ENCODE results near the gene ANOS1. TPM values are rescaled to one million over a fixed set of nuclear protein-coding genes. Genes with fewer than 3 reads are reported as not detected.
"Not testable (repeated sequence)": the region's sequence is repeated elsewhere in the genome, so short reads cannot be mapped to it uniquely, and the experiment has no call there.

ANOS1 gene, protein sequence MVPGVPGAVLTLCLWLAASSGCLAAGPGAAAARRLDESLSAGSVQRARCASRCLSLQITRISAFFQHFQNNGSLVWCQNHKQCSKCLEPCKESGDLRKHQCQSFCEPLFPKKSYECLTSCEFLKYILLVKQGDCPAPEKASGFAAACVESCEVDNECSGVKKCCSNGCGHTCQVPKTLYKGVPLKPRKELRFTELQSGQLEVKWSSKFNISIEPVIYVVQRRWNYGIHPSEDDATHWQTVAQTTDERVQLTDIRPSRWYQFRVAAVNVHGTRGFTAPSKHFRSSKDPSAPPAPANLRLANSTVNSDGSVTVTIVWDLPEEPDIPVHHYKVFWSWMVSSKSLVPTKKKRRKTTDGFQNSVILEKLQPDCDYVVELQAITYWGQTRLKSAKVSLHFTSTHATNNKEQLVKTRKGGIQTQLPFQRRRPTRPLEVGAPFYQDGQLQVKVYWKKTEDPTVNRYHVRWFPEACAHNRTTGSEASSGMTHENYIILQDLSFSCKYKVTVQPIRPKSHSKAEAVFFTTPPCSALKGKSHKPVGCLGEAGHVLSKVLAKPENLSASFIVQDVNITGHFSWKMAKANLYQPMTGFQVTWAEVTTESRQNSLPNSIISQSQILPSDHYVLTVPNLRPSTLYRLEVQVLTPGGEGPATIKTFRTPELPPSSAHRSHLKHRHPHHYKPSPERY
- 0.39 and 1.2 TPM in 2 replicates for total RNA-seq

DNA sequence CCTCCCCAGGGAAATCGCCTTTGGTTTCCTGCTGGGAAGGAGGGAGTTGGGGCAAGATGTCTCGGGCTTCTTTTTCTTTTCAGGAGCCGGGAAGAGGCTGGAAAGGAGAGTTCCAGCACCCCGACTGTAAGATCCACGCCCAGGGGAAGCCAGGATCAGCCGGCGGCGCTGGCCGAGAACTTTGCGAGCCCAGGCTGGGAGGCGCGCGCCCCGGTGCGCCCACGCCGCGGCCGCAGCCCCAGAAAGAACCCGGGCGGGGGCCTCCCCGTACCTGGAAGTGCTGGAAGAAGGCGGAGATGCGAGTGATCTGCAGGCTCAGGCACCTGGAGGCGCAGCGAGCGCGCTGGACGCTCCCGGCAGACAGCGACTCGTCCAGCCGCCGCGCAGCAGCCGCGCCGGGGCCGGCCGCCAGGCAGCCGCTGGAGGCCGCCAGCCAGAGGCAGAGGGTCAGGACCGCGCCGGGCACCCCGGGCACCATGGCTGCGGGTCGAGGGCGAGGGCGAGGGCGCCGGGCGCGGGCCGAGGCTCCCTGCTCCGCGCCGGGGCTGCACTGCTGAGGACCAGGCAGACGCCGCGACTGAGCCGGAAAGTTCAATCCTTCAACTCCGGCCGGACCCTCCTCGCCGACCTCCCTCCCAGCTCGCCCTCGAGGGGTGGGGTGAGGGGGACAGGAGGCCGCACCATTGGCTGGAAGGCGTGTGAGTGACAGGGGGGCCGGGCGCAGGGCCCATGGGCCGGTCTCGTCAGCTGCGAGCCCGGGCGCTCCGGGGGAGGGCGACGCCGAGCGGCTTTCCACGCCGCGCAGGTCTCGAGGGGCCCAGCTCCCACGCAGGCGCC lies at the start of gene ANOS1:
ANOS1 (minus strand) TSS at position 579 of the 837 bp plus-strand sequence; CDS start at position 478, 101 bp downstream.
- DNase-seq (ENCODE audit: low read depth, low spot score): no peak

DNA sequence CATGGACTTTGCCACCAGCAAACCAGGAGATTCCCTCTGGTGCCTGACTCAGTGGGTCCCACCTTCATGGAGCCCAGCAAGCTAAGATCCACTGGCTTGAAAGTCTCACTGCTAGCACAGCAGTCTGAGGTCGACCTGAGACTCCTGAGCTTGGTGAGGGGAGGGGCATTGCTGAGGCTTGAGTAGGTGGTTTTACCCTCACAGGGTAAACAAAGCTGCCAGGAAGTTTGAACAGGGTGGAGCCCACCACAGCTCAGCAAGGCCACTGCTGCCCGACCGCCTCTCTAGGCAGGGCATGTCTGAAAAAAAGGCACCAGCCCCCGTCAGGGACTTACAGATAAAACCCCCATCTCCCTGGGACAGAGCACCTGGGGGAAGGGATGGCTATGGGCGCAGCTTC lies 41.2 kb upstream of the ANOS1 start:
- DNase-seq (ENCODE audit: low read depth, low spot score): no peak

DNA sequence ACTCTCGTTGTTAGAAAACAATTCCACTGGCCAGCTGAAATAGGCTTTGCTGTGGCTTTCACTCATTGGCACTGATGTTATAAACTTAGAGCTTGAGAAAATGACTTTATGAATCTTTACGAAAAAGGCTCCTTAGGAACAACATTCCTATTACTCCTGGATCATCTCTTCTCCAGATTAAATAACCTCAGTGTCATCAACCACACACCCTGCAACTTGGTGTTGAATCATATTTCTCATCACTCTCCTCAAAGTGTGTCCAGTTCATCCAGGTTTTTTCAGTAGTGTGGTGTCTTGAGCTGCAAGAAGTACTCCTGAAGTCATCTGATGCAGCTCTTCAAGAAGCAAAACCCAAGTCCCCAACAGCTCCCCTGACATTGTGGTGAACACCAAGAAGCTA lies 28.1 kb upstream of the ANOS1 start:
- no peak for DNase-seq (ENCODE audit: low read depth, low spot score)

DNA sequence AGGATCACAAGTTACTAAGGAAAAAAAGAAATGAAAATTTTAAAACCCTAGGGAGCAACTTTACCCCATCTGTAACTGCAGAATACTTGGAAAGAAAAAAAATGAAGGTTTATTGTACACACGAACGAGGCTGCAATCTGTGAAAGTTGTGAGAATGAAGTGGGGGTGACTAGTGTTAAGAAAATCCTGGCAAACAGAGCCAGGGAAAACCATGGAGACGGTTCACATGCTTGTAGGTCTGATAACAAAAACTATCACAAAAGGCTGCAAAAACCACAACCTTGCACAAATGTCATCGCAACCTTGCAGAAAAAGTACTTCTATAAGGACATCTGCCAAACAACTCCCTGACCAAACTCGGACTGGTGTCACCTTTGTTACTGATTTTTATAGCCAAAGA lies 26.8 kb upstream of the ANOS1 start:
- DNase-seq (ENCODE audit: low read depth, low spot score): not testable (repeated sequence)

DNA sequence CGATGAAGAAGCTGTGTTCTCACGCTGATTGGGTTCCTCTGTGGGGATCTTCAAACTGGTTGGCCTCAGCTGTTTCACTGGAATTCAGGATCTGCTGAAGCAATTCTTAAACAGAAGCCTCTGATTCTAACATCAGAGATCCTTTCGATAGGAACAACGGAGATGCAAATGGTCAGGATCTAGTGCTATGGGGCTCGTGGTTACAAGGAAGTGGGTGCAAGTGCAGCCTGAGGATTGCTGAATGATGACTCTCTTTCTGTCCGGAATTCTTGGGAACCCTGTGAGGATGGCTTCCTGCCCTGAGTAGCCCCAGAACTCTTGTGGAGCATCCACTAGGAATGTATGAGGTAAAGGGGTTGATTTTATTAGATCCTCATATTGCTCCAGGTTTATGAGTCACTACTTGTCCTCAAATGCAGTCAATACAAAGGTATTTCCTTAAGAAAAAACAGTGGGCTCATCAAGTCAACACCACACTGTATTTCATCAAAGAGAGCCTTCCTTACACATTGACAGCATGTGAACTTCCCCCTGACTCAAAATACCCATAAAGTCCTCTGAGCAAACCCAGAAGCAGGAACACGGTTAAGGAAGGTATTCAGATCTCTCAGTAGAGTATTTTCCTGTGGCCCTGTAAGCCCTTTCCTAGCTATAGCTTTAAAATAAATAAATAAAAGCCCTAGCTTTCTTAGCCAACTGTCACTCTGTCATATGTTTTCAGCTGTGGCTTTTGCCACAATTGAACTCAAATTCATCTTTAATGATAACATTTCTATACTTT lies 25.9 kb upstream of the ANOS1 start:
- DNase-seq (ENCODE audit: low read depth, low spot score): not testable (repeated sequence)

DNA sequence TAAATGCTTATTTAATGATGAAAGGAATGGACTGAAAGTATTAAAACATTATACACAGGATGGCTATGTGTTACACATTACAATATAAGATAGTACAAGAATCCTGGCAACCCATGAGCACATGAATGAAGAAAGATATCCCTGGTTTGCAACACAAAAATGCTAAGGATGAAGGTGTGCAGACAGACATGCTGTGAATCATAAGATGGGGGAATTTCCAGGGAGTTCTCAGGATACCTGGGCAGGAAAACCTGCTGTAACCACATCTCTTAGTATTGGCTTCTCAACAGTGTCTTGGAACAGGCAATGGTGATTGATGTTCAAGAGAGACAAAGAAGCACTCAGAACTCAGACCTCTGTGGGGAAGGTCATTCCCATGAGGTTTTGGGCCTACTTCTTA lies 23.9 kb upstream of the ANOS1 start:
- DNase-seq (ENCODE audit: low read depth, low spot score): no peak

DNA sequence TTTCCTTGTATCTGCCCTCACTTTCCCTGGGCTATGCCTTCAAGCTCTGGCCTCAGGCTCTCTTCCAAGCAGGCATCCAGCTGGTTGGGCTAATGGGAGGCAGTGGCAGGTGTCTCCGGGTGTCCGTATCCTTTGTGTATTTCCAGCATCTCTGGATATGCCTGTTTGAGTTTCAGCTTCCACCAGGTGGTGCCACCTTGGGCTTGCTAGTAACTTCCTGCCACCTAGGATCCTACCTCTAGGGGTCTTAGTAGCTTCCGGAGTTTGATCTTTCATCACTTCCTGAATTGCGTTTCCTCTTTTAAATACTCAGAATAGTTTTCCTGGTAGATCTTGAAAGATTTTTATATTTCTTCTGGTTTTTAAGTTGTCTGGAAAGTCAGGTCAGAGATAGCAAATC lies 23.2 kb upstream of the ANOS1 start:
- no peak for DNase-seq (ENCODE audit: low read depth, low spot score)

DNA sequence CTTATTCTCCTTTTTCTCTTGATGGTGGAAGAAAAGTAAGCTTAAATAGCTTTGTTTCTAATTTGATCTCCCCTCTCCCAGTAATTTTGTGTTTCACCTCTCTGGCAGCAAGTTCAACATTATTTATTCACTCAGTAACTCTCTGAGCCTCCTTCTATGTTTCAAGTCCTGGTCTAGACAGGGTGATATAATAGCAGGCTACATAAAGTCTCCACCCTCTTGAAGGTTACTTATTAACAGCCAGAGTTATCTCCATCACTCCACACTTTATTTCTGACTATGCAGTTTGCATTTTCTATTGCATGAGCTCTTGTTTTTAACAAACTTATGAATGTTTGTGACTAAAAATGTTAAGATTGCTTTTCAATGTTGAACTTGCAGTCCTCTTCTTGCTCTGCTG lies 17.8 kb upstream of the ANOS1 start:
- no peak for DNase-seq (ENCODE audit: low read depth, low spot score)

DNA sequence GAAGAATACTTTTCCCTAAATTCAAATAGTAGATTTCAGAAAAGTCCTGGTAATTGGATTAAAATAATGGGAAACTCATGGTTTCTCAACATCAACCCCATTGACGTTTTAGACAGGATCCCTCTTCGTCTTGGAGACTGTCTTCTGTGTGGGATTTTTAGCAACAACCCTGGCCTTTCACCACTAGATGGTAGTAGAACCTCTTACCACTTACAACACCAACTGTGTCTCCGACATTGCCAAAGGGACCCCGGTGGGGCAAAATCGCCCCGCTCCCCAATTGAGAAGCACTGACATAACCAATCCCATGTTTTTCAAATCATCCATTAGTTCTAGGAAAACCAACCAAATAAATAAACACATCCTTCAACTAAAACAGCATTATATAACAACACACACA lies 16.9 kb upstream of the ANOS1 start:
- DNase-seq (ENCODE audit: low read depth, low spot score): no peak

DNA sequence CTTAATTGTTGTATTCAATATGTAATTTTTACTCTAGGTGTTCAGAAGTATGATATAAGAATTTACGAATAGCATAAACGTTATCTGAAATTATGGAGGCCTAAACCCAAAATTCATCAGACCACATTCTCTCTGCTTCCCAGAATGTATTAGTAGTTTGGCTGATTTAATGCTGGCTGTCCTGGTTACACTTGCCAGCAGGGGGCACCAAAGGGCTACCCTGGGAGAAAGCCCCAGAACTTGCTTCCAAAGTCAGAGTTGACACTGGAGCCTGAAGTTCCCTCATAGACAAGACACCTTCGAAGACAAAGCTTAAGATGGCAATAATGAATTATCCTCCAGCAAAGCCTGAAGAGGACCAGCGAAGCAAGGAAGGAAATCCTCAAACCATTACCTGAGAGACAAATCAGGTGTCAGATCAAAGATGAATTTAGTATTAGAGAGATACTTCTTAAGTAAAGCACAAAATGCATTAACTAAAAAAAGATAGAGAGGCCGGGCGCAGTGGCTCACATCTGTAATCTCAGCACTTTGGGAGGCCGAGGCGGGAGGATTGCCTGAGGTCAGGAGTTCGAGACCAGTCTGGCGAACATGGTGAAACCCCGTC lies 11.3 kb upstream of the ANOS1 start:
- DNase-seq (ENCODE audit: low read depth, low spot score): no peak

DNA sequence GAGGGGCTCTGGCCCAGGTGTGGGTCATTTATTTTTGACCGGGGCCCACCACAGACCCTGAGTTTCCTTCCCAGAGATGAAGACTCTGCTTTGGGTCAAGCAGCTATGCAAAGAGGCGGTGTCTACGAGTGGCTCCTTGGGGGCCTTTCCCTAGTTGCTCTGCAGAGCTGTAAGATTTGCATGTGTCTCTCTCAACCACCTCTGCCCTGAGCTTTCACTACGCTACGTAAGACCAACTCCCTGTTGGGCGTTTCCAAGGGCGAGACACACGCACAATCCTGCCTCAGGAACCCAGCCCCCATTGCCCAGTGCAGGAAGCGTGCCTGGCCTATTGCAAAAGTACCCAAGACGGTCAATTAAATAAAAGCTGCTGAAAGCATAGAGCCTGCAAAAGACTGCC lies 10.0 kb upstream of the ANOS1 start:
- no peak for DNase-seq (ENCODE audit: low read depth, low spot score)

DNA sequence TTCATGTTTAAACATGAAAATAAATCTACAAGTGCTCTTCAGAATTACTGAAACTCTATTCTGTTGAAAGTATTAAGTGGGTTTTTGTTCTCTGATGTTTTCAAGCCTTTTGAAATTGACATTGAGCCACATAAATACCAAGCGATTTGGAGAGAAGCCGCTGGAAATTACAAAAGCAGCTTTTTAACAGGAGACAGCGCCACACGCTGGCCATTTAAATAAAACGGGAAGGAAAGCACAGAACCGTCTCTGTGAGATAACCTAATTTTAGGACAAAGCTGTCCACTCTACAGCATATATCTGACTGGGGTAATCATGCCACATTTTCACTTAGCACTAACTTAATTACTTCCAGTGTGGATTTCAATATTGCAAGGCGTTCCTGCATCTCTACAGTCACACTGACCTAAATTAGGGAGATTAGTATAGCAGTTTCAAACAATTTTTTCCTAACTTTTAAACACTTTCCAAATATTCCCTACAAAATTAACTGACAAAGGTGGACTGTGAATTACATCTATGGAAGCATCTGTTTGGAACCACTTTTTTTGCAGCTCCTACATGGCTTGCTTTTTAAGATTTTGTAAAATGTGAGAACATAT lies 6.8 kb upstream of the ANOS1 start:
- DNase-seq (ENCODE audit: low read depth, low spot score): no peak

DNA sequence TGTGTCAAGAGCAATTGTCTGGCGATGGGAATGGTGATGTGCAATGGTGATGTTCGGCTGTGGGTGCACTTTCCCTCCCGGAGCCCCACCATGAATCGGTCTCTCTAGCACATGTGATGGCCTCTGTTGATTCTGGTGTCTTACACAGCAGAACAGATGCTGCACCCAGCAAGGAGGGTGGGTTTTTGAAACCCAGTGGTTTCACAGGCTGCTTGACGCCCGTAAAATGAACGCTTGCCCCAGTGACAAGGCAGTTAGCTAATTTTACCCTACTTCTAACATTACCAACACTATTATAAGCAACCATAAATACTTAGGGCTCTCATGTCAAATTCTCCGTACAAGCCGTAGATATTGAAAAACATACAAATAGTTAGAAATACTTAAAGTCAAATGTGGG lies 5.9 kb upstream of the ANOS1 start:
- DNase-seq (ENCODE audit: low read depth, low spot score): no peak

DNA sequence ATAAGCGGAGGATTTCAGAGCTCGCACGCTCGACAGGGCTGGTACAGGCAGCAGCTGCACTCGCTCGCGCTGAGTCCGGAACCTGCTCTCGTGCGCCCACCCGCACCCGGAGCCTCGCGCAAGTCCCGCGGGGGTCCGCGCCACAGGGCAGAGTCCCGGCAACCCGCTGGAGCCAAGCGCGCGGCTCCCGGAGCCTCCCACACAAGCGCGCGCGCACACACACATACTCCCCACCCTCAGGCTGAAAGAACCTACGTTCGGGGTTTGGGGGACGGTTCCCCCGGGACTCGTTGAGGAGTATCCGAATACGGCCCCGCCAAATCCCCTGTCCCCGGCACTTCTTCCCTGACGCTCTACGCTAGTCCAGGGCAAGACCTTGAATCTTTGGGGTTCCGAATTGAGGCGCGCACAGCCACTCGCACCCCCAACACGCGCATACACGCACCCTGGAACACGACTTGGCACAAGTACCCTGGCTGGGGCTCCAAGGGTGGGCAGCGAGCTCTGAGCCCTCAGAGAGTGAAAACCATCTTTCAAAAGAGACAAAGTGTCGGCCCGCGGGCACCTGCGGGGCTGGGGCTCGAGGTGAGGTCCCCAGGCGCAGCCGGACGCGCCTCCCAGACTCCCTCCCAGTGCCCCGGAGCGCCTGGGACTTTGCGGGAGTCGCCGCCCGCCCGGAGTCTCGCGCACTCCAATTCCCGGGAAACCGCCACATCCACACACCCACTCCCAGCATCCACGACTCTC lies 952 bp downstream of the ANOS1 start:
- DNase-seq (ENCODE audit: low read depth, low spot score): no peak

DNA sequence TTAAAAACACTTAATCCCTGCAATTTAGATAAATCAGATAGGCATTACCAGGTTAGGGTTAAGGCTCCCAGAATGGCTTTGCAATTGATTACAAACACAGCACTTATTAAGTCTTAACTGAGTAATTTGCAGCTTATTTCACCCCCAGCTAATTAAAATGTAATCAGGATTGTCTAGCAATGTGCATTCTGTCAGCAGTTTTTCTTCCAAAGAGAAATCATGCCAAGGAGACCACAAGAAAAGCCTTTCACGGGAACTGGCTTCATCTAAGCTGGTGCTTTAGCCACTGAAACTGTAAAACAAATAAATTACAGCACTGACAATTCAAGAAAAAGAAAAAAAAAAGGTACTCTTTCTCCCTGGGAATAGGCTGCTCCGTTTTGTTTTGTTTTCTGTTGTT lies 2.1 kb downstream of the ANOS1 start:
- DNase-seq (ENCODE audit: low read depth, low spot score): no peak

DNA sequence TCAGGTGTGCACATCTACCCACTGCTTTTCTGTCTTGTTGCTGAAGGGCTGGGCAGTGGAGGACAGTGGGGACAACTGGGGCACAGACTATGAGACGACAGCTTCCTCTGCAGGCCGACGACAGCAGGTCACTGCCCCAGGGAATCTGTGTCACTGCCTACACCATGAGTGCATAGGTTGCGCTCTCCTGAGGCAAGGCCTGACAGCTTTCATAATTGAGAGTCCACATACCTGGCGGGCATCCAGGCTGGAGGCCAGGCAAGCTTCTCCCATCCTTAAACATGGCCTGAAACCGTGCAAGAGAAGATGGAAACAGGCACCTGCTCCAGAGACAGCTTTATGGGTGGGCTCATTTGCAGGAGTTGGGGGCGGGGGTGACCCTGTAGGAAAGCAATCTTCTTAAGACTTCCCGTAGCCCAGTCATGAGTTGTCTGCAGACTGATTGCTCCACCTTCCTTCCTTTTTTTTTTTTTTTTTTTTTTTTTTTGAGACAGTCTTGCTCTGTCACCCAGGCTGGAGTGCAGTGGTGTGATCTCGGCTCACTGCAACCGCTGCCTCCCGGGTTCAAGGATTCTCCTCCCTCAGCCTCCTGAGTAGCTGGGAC lies 2.9 kb downstream of the ANOS1 start:
- no peak for DNase-seq (ENCODE audit: low read depth, low spot score)

DNA sequence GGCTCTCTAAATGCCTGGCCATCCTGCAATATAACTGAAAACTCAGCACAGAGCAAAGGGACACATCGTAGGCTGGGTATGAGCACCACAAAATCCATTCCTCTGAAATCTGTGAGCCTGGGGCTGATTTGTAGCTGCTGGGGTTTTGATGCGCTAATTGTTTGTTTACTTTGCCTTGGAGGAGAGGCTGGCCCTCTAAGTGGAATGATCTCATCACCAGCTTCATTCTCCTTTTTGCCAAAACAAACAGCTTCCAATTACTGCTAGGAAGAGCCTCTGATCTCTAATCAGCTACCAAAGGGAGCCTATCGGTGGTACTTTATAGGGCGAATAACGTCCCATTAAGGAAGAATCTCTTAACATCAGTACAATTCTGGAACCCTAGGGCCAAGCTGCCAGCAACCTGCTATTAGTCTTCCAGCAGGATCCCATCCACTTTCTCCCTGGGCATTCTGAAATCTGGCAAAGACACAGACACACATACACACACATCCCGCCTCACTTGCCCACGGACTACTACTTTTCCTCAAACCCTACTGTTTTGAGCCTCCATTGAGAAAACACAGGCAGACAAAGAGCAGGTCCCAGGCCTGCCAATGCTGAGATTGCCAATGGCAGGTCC lies 5.8 kb downstream of the ANOS1 start:
- no peak for DNase-seq (ENCODE audit: low read depth, low spot score)

DNA sequence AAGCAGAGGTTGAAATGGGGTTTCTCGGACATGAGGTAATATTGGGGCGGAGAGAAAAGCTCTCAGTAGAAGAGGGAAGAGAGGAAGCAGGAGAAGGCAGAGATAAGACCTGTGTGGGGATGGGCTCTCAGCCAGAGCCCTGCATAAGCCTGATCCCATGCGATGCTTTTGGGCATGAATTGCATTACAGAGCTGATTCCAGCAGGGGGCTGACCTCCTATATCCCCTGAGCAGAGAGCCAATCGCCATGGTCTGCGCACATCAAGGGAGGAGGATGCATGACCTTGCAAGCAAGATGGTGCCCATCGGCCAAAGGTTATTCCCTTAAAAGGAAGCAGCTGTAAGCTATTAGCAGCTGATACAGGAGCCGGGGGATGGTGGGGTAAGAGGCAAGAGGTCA lies 7.6 kb downstream of the ANOS1 start:
- DNase-seq (ENCODE audit: low read depth, low spot score): no peak

DNA sequence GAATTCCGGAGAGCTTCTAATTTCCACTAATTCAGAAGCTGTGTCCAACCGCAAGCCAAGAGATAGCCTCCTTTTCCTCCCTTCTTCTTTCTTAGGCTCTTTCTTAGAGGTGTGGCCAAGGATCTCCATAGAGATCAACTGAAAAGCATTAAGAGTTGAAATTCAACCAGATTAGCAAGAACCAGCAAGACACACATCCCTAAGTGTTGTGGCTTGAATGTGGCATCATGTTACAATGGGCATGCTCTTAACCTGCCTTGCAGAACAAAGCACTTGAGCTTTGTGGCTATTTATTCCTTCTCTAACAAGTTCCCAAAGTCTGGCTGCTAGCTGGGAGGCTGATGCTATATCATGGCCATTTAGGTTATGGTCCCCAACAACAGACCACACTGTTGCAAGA lies 10.4 kb downstream of the ANOS1 start:
- no peak for DNase-seq (ENCODE audit: low read depth, low spot score)
